Panc1 (cell line): Measurements from ENCODE around the gene ERMARD.

ENCODE experiments used
- CTCF ChIP-seq: fragments of 450-650 bp; IDR thresholded peaks from 2 replicates; pipeline ENCODE4 v1.5.1; 2017; ENCODE audit warnings: mild to moderate bottlenecking
- POLR2AphosphoS5 ChIP-seq: IDR thresholded peaks from 2 replicates; pipeline ENCODE4 v1.6.1; 2012; ENCODE audit warnings: mild to moderate bottlenecking, low read depth, low read length, moderate library complexity

GRCh38 chr6:169809386-169809785 lies 58.0 kb downstream of the ERMARD start:
- TF ChIP-seq CTCF (no peak), POLR2AphosphoS5 (no peak)
